Hepatocyte (in vitro differentiated cells): ENCODE results near the gene MED16. TPM values are rescaled to one million over a fixed set of nuclear protein-coding genes. Genes with fewer than 3 reads are reported as not detected.
A peak's percentile ranks its signal among the peaks of the same experiment; 100 is the strongest.
"Not testable (repeated sequence)": the region's sequence is repeated elsewhere in the genome, so short reads cannot be mapped to it uniquely, and the experiment has no call there.

Source experiments
- DNase-seq: peaks from one replicate; pipeline ENCODE4 v3.0.0-alpha.2; 2016; ENCODE audit warnings: low spot score
- H2AFZ ChIP-seq: fragments of 200-600 bp; sonication (generic); 2 replicates; pipeline ENCODE4 v1.6.0; 2016; ENCODE audit warnings: antibody characterized with exemption, mild to moderate bottlenecking
- H3K27ac ChIP-seq: fragments of 200-600 bp; sonication (generic); 2 replicates; pipeline ENCODE4 v1.5.1; 2016; ENCODE audit warnings: mild to moderate bottlenecking
- H3K27me3 ChIP-seq: fragments of 200-600 bp; sonication (generic); 2 replicates; pipeline ENCODE4 v1.6.1; 2016
- H3K36me3 ChIP-seq: fragments of 200-600 bp; sonication (generic); replicated peaks from 2 replicates; pipeline ENCODE4 v1.5.1; 2016; ENCODE audit warnings: low read depth; ENCODE audit not compliant: insufficient read depth
- H3K4me1 ChIP-seq: fragments of 200-600 bp; sonication (generic); 2 replicates; pipeline ENCODE4 v1.5.1; 2016; ENCODE audit warnings: mild to moderate bottlenecking, moderate library complexity; ENCODE audit not compliant: insufficient read depth
- H3K4me2 ChIP-seq: fragments of 200-600 bp; sonication (generic); 2 replicates; pipeline ENCODE4 v1.6.0; 2016
- H3K4me3 ChIP-seq: fragments of 200-600 bp; sonication (generic); 2 replicates; pipeline ENCODE4 v1.5.1; 2016; ENCODE audit warnings: mild to moderate bottlenecking
- H3K79me2 ChIP-seq: fragments of 200-600 bp; sonication (generic); 2 replicates; pipeline ENCODE4 v1.6.0; 2017; ENCODE audit warnings: mild to moderate bottlenecking
- H3K9me2 ChIP-seq: fragments of 200-600 bp; sonication (generic); replicated peaks from 2 replicates; pipeline ENCODE4 v1.6.0; 2017; ENCODE audit warnings: mild to moderate bottlenecking; ENCODE audit not compliant: insufficient read depth
- H3K9me3 ChIP-seq: fragments of 200-600 bp; sonication (generic); 2 replicates; pipeline ENCODE4 v1.5.1; 2016; ENCODE audit warnings: low read depth, mild to moderate bottlenecking
- H4K20me1 ChIP-seq: fragments of 200-600 bp; sonication (generic); 2 replicates; pipeline ENCODE4 v1.6.0; 2016; ENCODE audit warnings: mild to moderate bottlenecking; ENCODE audit not compliant: insufficient read depth, poor library complexity, severe bottlenecking
- CTCF ChIP-seq: fragments of 200-600 bp; sonication (generic); IDR thresholded peaks from 2 replicates; pipeline ENCODE4 v1.5.1; 2016; ENCODE audit warnings: antibody characterized with exemption, mild to moderate bottlenecking; ENCODE audit not compliant: poor library complexity
- WGBS: methylation state at CpG from one replicate; pipeline ENCODE4 v1.1.6; 2016; ENCODE audit warnings: low lambda C conversion rate; ENCODE audit errors: missing lambda C conversion rate; 5-methylcytosine and 5-hydroxymethylcytosine counted together
- polyA plus RNA-seq: library from polyadenylated mRNA; unstranded; fragments of >200 nt; fragmentation: Nextera tagmentation; extraction: Ambion mirVana; gene quantifications from 2 replicates; pipeline ENCODE4 v1.2.1, GENCODE V29; 2016
- small RNA-seq: library from RNA; depleted of rRNA; stranded (forward); fragments of <200 nt; gene quantifications from one replicate; pipeline ENCODE3, GENCODE V24; 2014
- total RNA-seq: library from RNA; depleted of rRNA; stranded (reverse); fragments of >200 nt; gene quantifications from 2 replicates; pipeline ENCODE4 v1.2.3, GENCODE V29; 2014

MED16 gene
- total and polyA plus RNA-seq, 2 experiments from 2014 or later, result 32.1 to 80.9 TPM

GRCh38 chr19:821231-821824, 71.7 kb downstream of the MED16 start:
- 2% methylated on average over 11 of the region's 64 CpGs for WGBS
- Histone ChIP-seq H4K20me1 (no peaks in the 10 kb centered on the region), H3K4me2 (peak overlapping the region; percentile 96), H3K27me3 (peaks cover 7% of the 10 kb centered on the region), H3K9me2 (no peaks in the 10 kb centered on the region), H3K79me2 (no peaks in the 10 kb centered on the region), H3K36me3 (no peaks in the 10 kb centered on the region), H3K4me1 (no peaks in the 10 kb centered on the region), H3K4me3 (peak overlapping the region; percentile 67), H2AFZ (peak overlapping the region; percentile 75), H3K27ac (no peak overlapping the region), H3K9me3 (no peaks in the 10 kb centered on the region)
- no peak for TF ChIP-seq CTCF
- peak; percentile 44 for DNase-seq

- not testable (repeated sequence) for H4K20me1 ChIP-seq, H3K9me3 ChIP-seq, H3K4me2 ChIP-seq, H3K27ac ChIP-seq, H3K27me3 ChIP-seq, H3K79me2 ChIP-seq, DNase-seq, H3K4me3 ChIP-seq, H3K9me2 ChIP-seq, H3K36me3 ChIP-seq, H3K4me1 ChIP-seq, H2AFZ ChIP-seq
- WGBS, result 94% methylated on average over 5 of the region's 5 CpGs
These were observed 72.8 kb downstream of the MED16 start for GRCh38 chr19:820212-820611.

Small RNA genes within 50 kb of the gene (small RNA-seq; reads per million reads assigned to genes)
- 0.12 reads per million for gene RNU6-9

Other genes starting within 250 kb of the MED16 start
- 42.7 and 43.9 TPM in 2 replicates for gene RNF126, start 230.0 kb downstream of the MED16 start, total RNA-seq
- gene RNF126, start 230.0 kb downstream of the MED16 start, polyA plus RNA-seq, result 84.7 and 89.6 TPM in 2 replicates
- gene FSTL3, start 216.8 kb downstream of the MED16 start, total RNA-seq, result 106 and 131 TPM in 2 replicates
- 171 and 209 TPM in 2 replicates for gene FSTL3, start 216.8 kb downstream of the MED16 start, polyA plus RNA-seq
- gene PRSS57, start 197.7 kb downstream of the MED16 start, total RNA-seq, result 0.16 and 2.4 TPM in 2 replicates
- gene PRSS57, start 197.7 kb downstream of the MED16 start, polyA plus RNA-seq, result 1.2 TPM in 1 of 2 replicates, not detected in the other
- 27.2 and 34.9 TPM in 2 replicates for gene PALM, start 184.3 kb downstream of the MED16 start, total RNA-seq
- 22.1 and 23.0 TPM in 2 replicates for gene PALM, start 184.3 kb downstream of the MED16 start, polyA plus RNA-seq
- gene MISP, start 142.1 kb downstream of the MED16 start, total RNA-seq, result 35.7 and 43.7 TPM in 2 replicates
- gene MISP, start 142.1 kb downstream of the MED16 start, polyA plus RNA-seq, result 38.4 and 50.9 TPM in 2 replicates
- 144 and 178 TPM in 2 replicates for gene PTBP1, start 95.7 kb downstream of the MED16 start, total RNA-seq
- gene PTBP1, start 95.7 kb downstream of the MED16 start, polyA plus RNA-seq, result 204 and 219 TPM in 2 replicates
- 7.6 and 11.1 TPM in 2 replicates for gene PLPPR3, start 71.2 kb downstream of the MED16 start, total RNA-seq
- gene PLPPR3, start 71.2 kb downstream of the MED16 start, polyA plus RNA-seq, result 11.4 and 11.7 TPM in 2 replicates
- gene AZU1, start 65.3 kb downstream of the MED16 start, total RNA-seq, result not detected in 2 replicates
- 0.94 TPM in 1 of 2 replicates, not detected in the other for gene AZU1, start 65.3 kb downstream of the MED16 start, polyA plus RNA-seq
- not detected in 2 replicates for gene PRTN3, start 52.2 kb downstream of the MED16 start, total RNA-seq
- gene PRTN3, start 52.2 kb downstream of the MED16 start, polyA plus RNA-seq, result not detected in 2 replicates
- gene ELANE, start 40.9 kb downstream of the MED16 start, total RNA-seq, result 0.83 and 1.2 TPM in 2 replicates
- 0.81 and 3.0 TPM in 2 replicates for gene ELANE, start 40.9 kb downstream of the MED16 start, polyA plus RNA-seq
- gene CFD, start 33.5 kb downstream of the MED16 start, total RNA-seq, result 3.3 and 9.0 TPM in 2 replicates
- gene CFD, start 33.5 kb downstream of the MED16 start, polyA plus RNA-seq, result 8.2 and 11.2 TPM in 2 replicates
- gene RNU6-9, start 297 bp upstream of the MED16 start, total RNA-seq, result not detected in 2 replicates
- gene RNU6-9, start 297 bp upstream of the MED16 start, polyA plus RNA-seq, result not detected in 2 replicates
- 42.2 and 44.1 TPM in 2 replicates for gene R3HDM4, start 20.0 kb upstream of the MED16 start, total RNA-seq
- gene R3HDM4, start 20.0 kb upstream of the MED16 start, polyA plus RNA-seq, result 86.6 and 88.2 TPM in 2 replicates
- 1.3 and 1.4 TPM in 2 replicates for gene KISS1R, start 24.1 kb upstream of the MED16 start, total RNA-seq
- 2.1 and 4.2 TPM in 2 replicates for gene KISS1R, start 24.1 kb upstream of the MED16 start, polyA plus RNA-seq
- 95.9 and 122 TPM in 2 replicates for gene ARID3A, start 32.8 kb upstream of the MED16 start, total RNA-seq
- 180 and 203 TPM in 2 replicates for gene ARID3A, start 32.8 kb upstream of the MED16 start, polyA plus RNA-seq
- 57.8 and 60.0 TPM in 2 replicates for gene WDR18, start 91.2 kb upstream of the MED16 start, total RNA-seq
- gene WDR18, start 91.2 kb upstream of the MED16 start, polyA plus RNA-seq, result 160 and 169 TPM in 2 replicates
- 0.30 and 0.64 TPM in 2 replicates for gene GRIN3B, start 107.2 kb upstream of the MED16 start, total RNA-seq
- 0.48 and 0.49 TPM in 2 replicates for gene GRIN3B, start 107.2 kb upstream of the MED16 start, polyA plus RNA-seq
- gene TMEM259, start 127.9 kb upstream of the MED16 start, total RNA-seq, result 108 and 169 TPM in 2 replicates
- 311 and 383 TPM in 2 replicates for gene TMEM259, start 127.9 kb upstream of the MED16 start, polyA plus RNA-seq
- not detected in 2 replicates for gene RNU6-2, start 128.3 kb upstream of the MED16 start, total RNA-seq
- gene RNU6-2, start 128.3 kb upstream of the MED16 start, polyA plus RNA-seq, result not detected in 2 replicates
- gene CNN2, start 133.4 kb upstream of the MED16 start, total RNA-seq, result 88.5 and 115 TPM in 2 replicates
- 229 and 247 TPM in 2 replicates for gene CNN2, start 133.4 kb upstream of the MED16 start, polyA plus RNA-seq
- gene ABCA7, start 146.9 kb upstream of the MED16 start, total RNA-seq, result 8.2 and 17.8 TPM in 2 replicates
- gene ABCA7, start 146.9 kb upstream of the MED16 start, polyA plus RNA-seq, result 26.8 and 38.1 TPM in 2 replicates
- gene ARHGAP45, start 174.0 kb upstream of the MED16 start, total RNA-seq, result 11.0 and 12.9 TPM in 2 replicates
- 16.0 and 18.3 TPM in 2 replicates for gene ARHGAP45, start 174.0 kb upstream of the MED16 start, polyA plus RNA-seq
- 126 and 170 TPM in 2 replicates for gene POLR2E, start 202.2 kb upstream of the MED16 start, total RNA-seq
- 326 and 328 TPM in 2 replicates for gene POLR2E, start 202.2 kb upstream of the MED16 start, polyA plus RNA-seq
- 524 and 539 TPM in 2 replicates for gene GPX4, start 210.8 kb upstream of the MED16 start, total RNA-seq
- 729 and 735 TPM in 2 replicates for gene GPX4, start 210.8 kb upstream of the MED16 start, polyA plus RNA-seq